PC-3 (cell line): ENCODE measurements around the gene LOC101059915.
"Not testable (repeated sequence)": the region's sequence is repeated elsewhere in the genome, so short reads cannot be mapped to it uniquely, and the experiment has no call there.

Experiments
- ATAC-seq: fragments of 200-7000 bp; cut with Tn5 transposase; 2 replicates; pipeline ENCODE4 v1.9.1; 2020; ENCODE audit warnings: mild to moderate bottlenecking, moderate library complexity
- BruUV-seq: library from RNA; stranded (reverse); fragments of 400-500 nt; replicated peaks from 2 replicates; lab custom pipeline; 2021; lab: Mats Ljungman, UMichigan
- CTCF ChIA-PET: fragments of 300-600 bp; sonication (Branson Sonifier 250); formaldehyde crosslinking; loops from one replicate; lab custom pipeline; 2022; ENCODE audit warnings: antibody characterized with exemption; lab: Charles Lee
- POLR2A ChIA-PET: fragments of 300-600 bp; sonication (Branson Sonifier 250); formaldehyde crosslinking; loops from one replicate; lab custom pipeline; 2022; ENCODE audit warnings: antibody characterized with exemption; ENCODE audit not compliant: unreplicated experiment; lab: Charles Lee
- DNase-seq: peaks from one replicate; pipeline ENCODE4 v3.0.0-alpha.2; 2015
- H2AFZ ChIP-seq: fragments of 300-600 bp; sonication (generic); 2 replicates; pipeline ENCODE4 v1.6.0; 2016; ENCODE audit warnings: antibody characterized with exemption, low read length
- H3F3A ChIP-seq: fragments of 300-600 bp; sonication (generic); one replicate; pipeline ENCODE4 v1.6.0; 2017; ENCODE audit warnings: antibody characterized with exemption, low read length, control low read depth, mild to moderate bottlenecking; ENCODE audit not compliant: unreplicated experiment
- H3K27ac ChIP-seq: fragments of 300-600 bp; sonication (generic); 2 replicates; pipeline ENCODE4 v1.5.1; 2016; ENCODE audit warnings: mild to moderate bottlenecking, low read length
- H3K27me3 ChIP-seq: fragments of 300-600 bp; sonication (generic); 2 replicates; pipeline ENCODE4 v1.6.1; 2016; ENCODE audit warnings: low read length, mixed read lengths
- H3K36me3 ChIP-seq: fragments of 300-600 bp; sonication (generic); 2 replicates; pipeline ENCODE4 v1.6.1; 2016; ENCODE audit warnings: low read depth, mixed run types, low read length, mixed read lengths
- H3K4me1 ChIP-seq: fragments of 300-600 bp; sonication (generic); 2 replicates; pipeline ENCODE4 v1.5.1; 2016; ENCODE audit warnings: low read length; ENCODE audit not compliant: insufficient read depth
- H3K4me2 ChIP-seq: fragments of 300-600 bp; sonication (generic); 2 replicates; pipeline ENCODE4 v1.6.0; 2016; ENCODE audit warnings: low read length
- H3K4me3 ChIP-seq: fragments of 300-600 bp; sonication (generic); 2 replicates; pipeline ENCODE4 v1.5.1; 2016; ENCODE audit warnings: mild to moderate bottlenecking, low read length, mixed read lengths
- H3K79me2 ChIP-seq: fragments of 300-600 bp; sonication (generic); 2 replicates; pipeline ENCODE4 v1.6.1; 2017; ENCODE audit warnings: low read length, mixed read lengths
- H3K9ac ChIP-seq: fragments of 300-600 bp; sonication (generic); 2 replicates; pipeline ENCODE4 v1.6.0; 2016; ENCODE audit warnings: mild to moderate bottlenecking, low read length
- H3K9me2 ChIP-seq: fragments of 300-600 bp; sonication (generic); replicated peaks from 2 replicates; pipeline ENCODE4 v1.6.1; 2016; ENCODE audit warnings: mixed run types, low read length, mixed read lengths
- H3K9me3 ChIP-seq: fragments of 300-600 bp; sonication (generic); 2 replicates; pipeline ENCODE4 v1.6.1; 2016; ENCODE audit warnings: low read length, mixed read lengths
- H4K20me1 ChIP-seq: fragments of 300-600 bp; sonication (generic); 2 replicates; pipeline ENCODE4 v1.6.1; 2016; ENCODE audit warnings: low read length, mixed read lengths
- intact Hi-C: fragments of 100-400 bp; cut with micrococcal nuclease; formaldehyde crosslinking; loops from 2 replicates; pipeline ENCODE4 v1.9.0; 2023

Gene LOC101059915

GRCh38 chrX:71702853-71703252, 35.5 kb downstream of the LOC101059915 start:
- H3F3A ChIP-seq, POLR2A ChIA-PET, H3K4me1 ChIP-seq, H3K36me3 ChIP-seq, DNase-seq, H3K9me2 ChIP-seq, H3K9ac ChIP-seq, intact Hi-C loops, BruUV-seq, H2AFZ ChIP-seq, H3K79me2 ChIP-seq, H4K20me1 ChIP-seq, CTCF ChIA-PET, H3K9me3 ChIP-seq, H3K27me3 ChIP-seq, H3K4me3 ChIP-seq, H3K27ac ChIP-seq, H3K4me2 ChIP-seq: not testable (repeated sequence)
- ATAC-seq: 0 out of 2 replicates have a peak, but pooled peaks have one; percentile 37

GRCh38 chrX:71714064-71714463, 46.7 kb downstream of the LOC101059915 start:
- H3K9me2 ChIP-seq, H3F3A ChIP-seq, H3K4me1 ChIP-seq, H4K20me1 ChIP-seq, H3K27me3 ChIP-seq, H3K4me3 ChIP-seq, ATAC-seq, H2AFZ ChIP-seq, H3K9ac ChIP-seq, H3K27ac ChIP-seq, DNase-seq, POLR2A ChIA-PET, intact Hi-C loops, H3K79me2 ChIP-seq, H3K36me3 ChIP-seq, BruUV-seq, H3K4me2 ChIP-seq, H3K9me3 ChIP-seq, CTCF ChIA-PET: not testable (repeated sequence)

- POLR2A ChIA-PET: not testable (repeated sequence)
These were observed 48.2 kb downstream of the LOC101059915 start for GRCh38 chrX:71715551-71715950.

GRCh38 chrX:71716323-71716722, 49.0 kb downstream of the LOC101059915 start:
- H3K4me1 ChIP-seq, DNase-seq, POLR2A ChIA-PET, BruUV-seq, ATAC-seq, H3K27me3 ChIP-seq, H3K79me2 ChIP-seq, H3K9ac ChIP-seq, H3F3A ChIP-seq, H3K36me3 ChIP-seq, H3K4me2 ChIP-seq, H3K9me3 ChIP-seq, intact Hi-C loops, H3K9me2 ChIP-seq, H3K4me3 ChIP-seq, H3K27ac ChIP-seq, CTCF ChIA-PET, H4K20me1 ChIP-seq, H2AFZ ChIP-seq: not testable (repeated sequence)

More at GRCh38 chrX:71715551-71715950, 48.2 kb downstream of the LOC101059915 start:
- H3K79me2 ChIP-seq, H3K27ac ChIP-seq, H3K4me1 ChIP-seq, BruUV-seq, H3K9me2 ChIP-seq, H3K4me2 ChIP-seq, H3K36me3 ChIP-seq, H3K9me3 ChIP-seq, intact Hi-C loops, H3K27me3 ChIP-seq, H3K9ac ChIP-seq, H3K4me3 ChIP-seq, DNase-seq, H3F3A ChIP-seq, H4K20me1 ChIP-seq, H2AFZ ChIP-seq, CTCF ChIA-PET: not testable (repeated sequence)
- ATAC-seq: peak; percentile 40; the same call in 1 of the 2 replicates

- H3K27ac ChIP-seq, DNase-seq, H2AFZ ChIP-seq, H3F3A ChIP-seq, H4K20me1 ChIP-seq, H3K4me3 ChIP-seq, CTCF ChIA-PET, H3K27me3 ChIP-seq, intact Hi-C loops, H3K4me2 ChIP-seq, H3K79me2 ChIP-seq, POLR2A ChIA-PET, H3K36me3 ChIP-seq, H3K9ac ChIP-seq, BruUV-seq, H3K9me2 ChIP-seq, ATAC-seq, H3K4me1 ChIP-seq, H3K9me3 ChIP-seq: not testable (repeated sequence)
These were observed 50.8 kb downstream of the LOC101059915 start, which contains the start of gene CXorf49 for GRCh38 chrX:71718185-71718584. Gene CXorf49 (minus strand): TSS chrX:71718285. CDS start chrX:71718151, 134 bp downstream.

GRCh38 chrX:71719195-71719594, 51.8 kb downstream of the LOC101059915 start:
- CTCF ChIA-PET, H3F3A ChIP-seq, intact Hi-C loops, DNase-seq, H3K4me3 ChIP-seq, BruUV-seq, H2AFZ ChIP-seq, H3K9me2 ChIP-seq, H3K4me2 ChIP-seq, H3K36me3 ChIP-seq, H3K27ac ChIP-seq, ATAC-seq, POLR2A ChIA-PET, H3K9me3 ChIP-seq, H3K9ac ChIP-seq, H3K4me1 ChIP-seq, H4K20me1 ChIP-seq, H3K27me3 ChIP-seq, H3K79me2 ChIP-seq: not testable (repeated sequence)

GRCh38 chrX:71720289-71720886, 53.0 kb downstream of the LOC101059915 start:
- POLR2A ChIA-PET, intact Hi-C loops, H3F3A ChIP-seq: not testable (repeated sequence)

More at GRCh38 chrX:71720289-71720886, 53.0 kb downstream of the LOC101059915 start:
- H3K4me2 ChIP-seq, H3K4me3 ChIP-seq, H3K79me2 ChIP-seq, H3K9me3 ChIP-seq, H3K27ac ChIP-seq, H3K27me3 ChIP-seq, H4K20me1 ChIP-seq, H3K9ac ChIP-seq, H3K36me3 ChIP-seq, DNase-seq, H3K4me1 ChIP-seq, BruUV-seq, CTCF ChIA-PET, H2AFZ ChIP-seq, H3K9me2 ChIP-seq: not testable (repeated sequence)
- ATAC-seq: peak; percentile 56
